ENCODE measurements around the gene ADAMTSL2.

The ADAMTSL2 gene

GRCh38 chr9:133612816-133613215 is 78.3 kb downstream of the ADAMTSL2 start:
- intact Hi-C loops (cut with micrococcal nuclease): no loop called here
- Mint-ChIP-seq H3K9me3 (no peaks in the 10 kb centered on the region), H3K4me1 (ENCODE audit: low read depth) (no peaks in the 10 kb centered on the region), H3K36me3 (ENCODE audit: low read depth) (no peaks in the 10 kb centered on the region), H3K27ac (no peak overlapping the region), H3K27me3 (peaks cover 44% of the 10 kb centered on the region), H3K4me3 (no peak overlapping the region)

DNA sequence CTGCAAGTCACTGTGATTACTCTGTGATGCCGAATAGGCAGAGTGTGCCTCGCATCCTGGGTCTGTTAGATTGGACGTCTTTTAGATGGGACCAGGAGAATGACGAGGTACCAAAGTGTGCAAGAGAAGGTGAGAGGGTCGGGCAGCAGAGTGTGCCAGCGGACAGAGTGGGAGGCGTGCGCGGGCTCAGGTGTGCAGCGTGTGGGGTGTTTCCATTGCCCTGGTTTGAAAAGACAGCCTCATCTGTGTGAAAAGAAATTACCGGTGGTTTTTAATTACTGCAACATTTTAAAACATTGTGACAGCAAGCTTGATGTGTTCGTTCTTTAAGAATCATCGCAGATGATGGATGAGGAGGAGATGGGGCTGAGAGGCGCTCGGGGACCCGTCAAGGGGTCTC is 78.9 kb downstream of the ADAMTSL2 start:
- Mint-ChIP-seq H3K4me1 (ENCODE audit: low read depth) (no peaks in the 10 kb centered on the region), H3K4me3 (no peak overlapping the region), H3K36me3 (ENCODE audit: low read depth) (no peaks in the 10 kb centered on the region), H3K9me3 (no peaks in the 10 kb centered on the region), H3K27ac (no peak overlapping the region), H3K27me3 (peaks cover 42% of the 10 kb centered on the region)
- intact Hi-C loops (cut with micrococcal nuclease): no loop called here

DNA sequence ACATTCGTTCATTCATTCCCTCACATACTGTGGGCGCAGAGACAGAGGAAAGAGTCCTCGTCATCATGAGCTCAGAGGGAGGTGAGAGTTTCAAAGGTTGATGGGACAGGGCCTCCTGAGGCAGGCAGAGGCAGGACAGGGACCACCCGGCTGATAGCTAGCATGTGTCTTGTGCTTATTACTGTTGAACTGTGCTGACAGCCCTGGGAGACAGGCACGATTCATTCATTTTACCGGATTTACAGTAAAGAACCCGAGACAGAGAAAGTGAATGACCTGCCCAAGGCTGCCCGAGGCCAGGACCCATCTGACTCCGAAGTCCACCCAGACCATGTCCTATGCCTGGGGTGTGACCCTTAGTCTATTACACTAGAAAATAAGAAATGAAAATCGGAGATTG is 79.6 kb downstream of the ADAMTSL2 start:
- no peaks in the 10 kb centered on the region for H3K4me1 Mint-ChIP-seq (ENCODE audit: low read depth)
- H3K27ac Mint-ChIP-seq: no peak overlapping the region
- H3K27me3 Mint-ChIP-seq: peaks cover 40% of the 10 kb centered on the region
- H3K9me3 Mint-ChIP-seq: no peaks in the 10 kb centered on the region
- no peak overlapping the region for H3K4me3 Mint-ChIP-seq
- intact Hi-C loops (cut with micrococcal nuclease): no loop called here
- H3K36me3 Mint-ChIP-seq (ENCODE audit: low read depth): no peaks in the 10 kb centered on the region

- intact Hi-C loops (cut with micrococcal nuclease): no loop called here
- Mint-ChIP-seq H3K9me3 (no peaks in the 10 kb centered on the region), H3K4me3 (no peak overlapping the region), H3K27ac (no peak overlapping the region), H3K27me3 (peaks cover 36% of the 10 kb centered on the region), H3K4me1 (ENCODE audit: low read depth) (no peaks in the 10 kb centered on the region), H3K36me3 (ENCODE audit: low read depth) (no peaks in the 10 kb centered on the region)
These were observed 80.2 kb downstream of the ADAMTSL2 start for GRCh38 chr9:133614678-133615077.

GRCh38 chr9:133615186-133615585 is 80.7 kb downstream of the ADAMTSL2 start:
- Mint-ChIP-seq H3K27me3 (peaks cover 32% of the 10 kb centered on the region), H3K9me3 (no peaks in the 10 kb centered on the region), H3K27ac (no peak overlapping the region), H3K36me3 (ENCODE audit: low read depth) (no peaks in the 10 kb centered on the region), H3K4me1 (ENCODE audit: low read depth) (no peaks in the 10 kb centered on the region), H3K4me3 (no peak overlapping the region)
- intact Hi-C loops (cut with micrococcal nuclease): no loop called here

GRCh38 chr9:133615606-133616188 is 81.2 kb downstream of the ADAMTSL2 start:
- H3K4me1 Mint-ChIP-seq (ENCODE audit: low read depth): no peaks in the 10 kb centered on the region
- no peak overlapping the region for H3K4me3 Mint-ChIP-seq
- no peak overlapping the region for H3K27ac Mint-ChIP-seq
- intact Hi-C loops (cut with micrococcal nuclease): no loop called here
- peaks cover 29% of the 10 kb centered on the region for H3K27me3 Mint-ChIP-seq
- no peaks in the 10 kb centered on the region for H3K9me3 Mint-ChIP-seq
- no peaks in the 10 kb centered on the region for H3K36me3 Mint-ChIP-seq (ENCODE audit: low read depth)

- H3K27ac Mint-ChIP-seq: no peak overlapping the region
- H3K27me3 Mint-ChIP-seq: peaks cover 33% of the 10 kb centered on the region
- H3K4me3 Mint-ChIP-seq: no peak overlapping the region
- intact Hi-C loops (cut with micrococcal nuclease): no loop called here
- H3K36me3 Mint-ChIP-seq (ENCODE audit: low read depth): no peaks in the 10 kb centered on the region
- H3K4me1 Mint-ChIP-seq (ENCODE audit: low read depth): no peaks in the 10 kb centered on the region
- H3K9me3 Mint-ChIP-seq: no peaks in the 10 kb centered on the region
These were observed 82.3 kb downstream of the ADAMTSL2 start for GRCh38 chr9:133616643-133617405.

GRCh38 chr9:133618726-133619125 is 84.2 kb downstream of the ADAMTSL2 start:
- Mint-ChIP-seq H3K27me3 (peaks cover 38% of the 10 kb centered on the region), H3K36me3 (ENCODE audit: low read depth) (no peaks in the 10 kb centered on the region), H3K27ac (no peak overlapping the region), H3K4me1 (ENCODE audit: low read depth) (no peaks in the 10 kb centered on the region), H3K9me3 (no peaks in the 10 kb centered on the region), H3K4me3 (no peak overlapping the region)
- intact Hi-C loops (cut with micrococcal nuclease): no loop called here

DNA sequence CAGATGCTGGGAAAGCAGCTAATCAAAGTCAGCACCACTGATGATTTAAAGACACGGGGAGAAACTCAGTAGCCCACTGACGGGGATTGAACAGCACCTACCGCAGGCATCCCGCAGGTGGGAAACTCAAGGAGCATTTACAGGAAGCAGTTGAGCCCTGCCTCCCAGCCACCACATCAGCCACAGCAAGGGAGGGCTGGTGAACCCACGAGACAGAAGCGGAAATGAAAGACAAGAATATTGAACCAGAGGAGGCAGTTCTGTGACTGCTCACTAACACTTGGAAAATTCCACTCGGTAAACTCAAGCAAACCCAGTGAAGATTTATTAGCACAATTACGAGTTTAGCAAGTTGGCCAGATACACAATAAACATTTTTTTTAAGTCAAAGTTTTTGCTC is 85.3 kb downstream of the ADAMTSL2 start:
- Mint-ChIP-seq H3K27me3 (peaks cover 38% of the 10 kb centered on the region), H3K9me3 (no peaks in the 10 kb centered on the region), H3K36me3 (ENCODE audit: low read depth) (no peaks in the 10 kb centered on the region), H3K27ac (no peak overlapping the region), H3K4me3 (no peak overlapping the region), H3K4me1 (ENCODE audit: low read depth) (no peaks in the 10 kb centered on the region)
- intact Hi-C loops (cut with micrococcal nuclease): no loop called here

DNA sequence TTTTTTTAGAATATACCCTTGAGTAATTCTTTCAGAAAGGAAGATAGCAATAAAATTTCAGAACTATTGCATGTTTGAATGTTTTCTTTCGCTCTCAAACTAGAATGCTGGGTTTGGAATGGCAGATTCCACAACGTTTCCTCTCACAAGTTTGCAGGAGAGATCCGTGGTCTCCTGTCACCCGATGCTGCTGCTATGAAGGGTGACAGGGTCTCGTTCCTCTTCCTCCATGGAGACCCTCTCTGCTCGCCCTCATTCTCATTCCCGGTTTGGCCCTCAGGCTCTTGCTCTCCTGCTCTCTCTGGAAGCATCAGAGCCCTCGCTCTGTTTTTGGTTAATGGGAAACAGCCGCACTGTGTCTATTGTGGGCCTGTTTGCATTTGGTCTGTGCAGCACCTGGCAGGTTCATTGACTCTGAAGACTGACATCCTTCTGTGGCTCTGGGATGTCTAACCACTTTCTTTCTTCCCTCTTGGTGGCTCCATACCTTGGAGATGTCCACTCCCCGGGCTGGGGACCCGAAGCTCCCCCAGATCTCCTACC is 87.3 kb downstream of the ADAMTSL2 start:
- H3K36me3 Mint-ChIP-seq (ENCODE audit: low read depth): no peaks in the 10 kb centered on the region
- no peak overlapping the region for H3K27ac Mint-ChIP-seq
- H3K27me3 Mint-ChIP-seq: peaks cover 34% of the 10 kb centered on the region
- H3K9me3 Mint-ChIP-seq: peaks cover 10% of the 10 kb centered on the region
- intact Hi-C loops (cut with micrococcal nuclease): no loop called here
- H3K4me1 Mint-ChIP-seq (ENCODE audit: low read depth): no peaks in the 10 kb centered on the region
- H3K4me3 Mint-ChIP-seq: no peak overlapping the region

- Mint-ChIP-seq H3K4me1 (ENCODE audit: low read depth) (no peaks in the 10 kb centered on the region), H3K36me3 (ENCODE audit: low read depth) (no peaks in the 10 kb centered on the region), H3K27me3 (peaks cover 30% of the 10 kb centered on the region), H3K9me3 (peaks cover 17% of the 10 kb centered on the region), H3K27ac (no peak overlapping the region), H3K4me3 (no peak overlapping the region)
- intact Hi-C loops (cut with micrococcal nuclease): no loop called here
These were observed 88.1 kb downstream of the ADAMTSL2 start for GRCh38 chr9:133622555-133622954.

Measured in dendritic cell treated with granulocyte-macrophage colony-stimulating factor and Interleukin-4, amounts not matched to agents 40 ng/mL and 50 ng/mL, for 4 days (primary cell).